Epithelial cell of proximal tubule (primary cell): Measurements from ENCODE around the gene ENTR1. TPM values are rescaled to one million over a fixed set of nuclear protein-coding genes. Genes with fewer than 3 reads are reported as not detected.

Experiments
- DNase-seq: peaks from one replicate; pipeline ENCODE4 v3.0.0-alpha.2; 2011; ENCODE audit warnings: low read depth
- H3K4me3 ChIP-seq: 2 replicates; pipeline ENCODE4 v1.5.1; 2011; ENCODE audit warnings: low read depth, mild to moderate bottlenecking, low read length
- total RNA-seq: library from RNA; depleted of rRNA; stranded (reverse); fragments of >200 nt; gene quantifications from 2 replicates; pipeline ENCODE4 v1.2.3, GENCODE V29; 2015
- TF ChIP-seq, protein P1 (sequence below): conservative IDR thresholded peaks from 2 replicates; pipeline ENCODE4 v1.5.1; 2012; ENCODE audit warnings: low read depth, mild to moderate bottlenecking, low read length

Gene ENTR1
- total RNA-seq, 1 donor from 2014 or later = 57.5 TPM

DNA sequence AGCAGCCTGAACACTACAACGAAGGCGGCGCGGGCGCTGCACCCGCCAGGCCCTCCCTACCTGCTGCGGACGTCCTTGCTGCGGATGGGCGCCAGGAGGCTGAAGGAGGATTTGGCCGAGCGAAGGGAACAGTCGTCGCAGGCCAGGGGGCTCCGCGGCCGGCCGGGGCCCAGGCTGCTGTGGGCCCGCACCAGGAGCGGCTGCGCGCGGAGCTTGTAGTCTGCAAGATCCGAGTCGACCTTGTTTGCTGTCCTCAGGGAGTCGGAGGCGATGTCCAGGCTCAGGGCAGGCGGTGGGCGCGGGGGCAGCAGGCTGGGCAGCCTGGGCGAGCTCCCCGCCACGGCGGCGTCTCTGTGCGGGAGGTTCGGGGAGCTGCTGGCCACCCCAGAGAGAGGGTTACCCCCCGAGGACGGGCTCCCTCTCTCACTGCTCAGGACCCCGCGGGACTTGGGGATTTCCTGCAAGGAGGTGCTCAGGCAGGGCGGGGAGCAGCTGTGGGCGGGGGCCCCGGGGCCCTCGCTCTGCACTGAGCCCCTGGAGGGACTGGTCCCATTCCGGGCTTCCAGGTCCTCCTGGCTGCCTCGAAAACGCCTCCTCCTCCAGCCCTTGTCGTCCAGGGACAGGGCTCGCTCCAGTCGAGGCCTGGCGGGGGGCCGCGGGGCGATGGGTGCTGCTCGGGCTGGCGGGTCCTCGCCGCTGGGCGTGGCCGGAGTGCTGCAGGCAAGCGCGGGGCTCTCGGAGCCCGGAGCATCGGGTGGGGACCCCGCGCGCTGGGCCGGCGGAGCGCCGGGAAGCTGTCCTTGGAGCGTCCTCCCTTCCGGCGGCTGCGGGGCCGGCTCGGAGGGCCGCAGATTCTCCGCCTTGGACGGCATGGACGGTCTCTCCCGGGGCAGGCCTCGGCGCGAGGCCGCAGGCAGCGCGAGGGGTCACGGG, 28.4 kb upstream of the ENTR1 start:
- peak overlapping the region; percentile 84 for H3K4me3 ChIP-seq
- DNase-seq = no peak
- TF ChIP-seq, protein P1, sequence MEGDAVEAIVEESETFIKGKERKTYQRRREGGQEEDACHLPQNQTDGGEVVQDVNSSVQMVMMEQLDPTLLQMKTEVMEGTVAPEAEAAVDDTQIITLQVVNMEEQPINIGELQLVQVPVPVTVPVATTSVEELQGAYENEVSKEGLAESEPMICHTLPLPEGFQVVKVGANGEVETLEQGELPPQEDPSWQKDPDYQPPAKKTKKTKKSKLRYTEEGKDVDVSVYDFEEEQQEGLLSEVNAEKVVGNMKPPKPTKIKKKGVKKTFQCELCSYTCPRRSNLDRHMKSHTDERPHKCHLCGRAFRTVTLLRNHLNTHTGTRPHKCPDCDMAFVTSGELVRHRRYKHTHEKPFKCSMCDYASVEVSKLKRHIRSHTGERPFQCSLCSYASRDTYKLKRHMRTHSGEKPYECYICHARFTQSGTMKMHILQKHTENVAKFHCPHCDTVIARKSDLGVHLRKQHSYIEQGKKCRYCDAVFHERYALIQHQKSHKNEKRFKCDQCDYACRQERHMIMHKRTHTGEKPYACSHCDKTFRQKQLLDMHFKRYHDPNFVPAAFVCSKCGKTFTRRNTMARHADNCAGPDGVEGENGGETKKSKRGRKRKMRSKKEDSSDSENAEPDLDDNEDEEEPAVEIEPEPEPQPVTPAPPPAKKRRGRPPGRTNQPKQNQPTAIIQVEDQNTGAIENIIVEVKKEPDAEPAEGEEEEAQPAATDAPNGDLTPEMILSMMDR = no peak

DNA sequence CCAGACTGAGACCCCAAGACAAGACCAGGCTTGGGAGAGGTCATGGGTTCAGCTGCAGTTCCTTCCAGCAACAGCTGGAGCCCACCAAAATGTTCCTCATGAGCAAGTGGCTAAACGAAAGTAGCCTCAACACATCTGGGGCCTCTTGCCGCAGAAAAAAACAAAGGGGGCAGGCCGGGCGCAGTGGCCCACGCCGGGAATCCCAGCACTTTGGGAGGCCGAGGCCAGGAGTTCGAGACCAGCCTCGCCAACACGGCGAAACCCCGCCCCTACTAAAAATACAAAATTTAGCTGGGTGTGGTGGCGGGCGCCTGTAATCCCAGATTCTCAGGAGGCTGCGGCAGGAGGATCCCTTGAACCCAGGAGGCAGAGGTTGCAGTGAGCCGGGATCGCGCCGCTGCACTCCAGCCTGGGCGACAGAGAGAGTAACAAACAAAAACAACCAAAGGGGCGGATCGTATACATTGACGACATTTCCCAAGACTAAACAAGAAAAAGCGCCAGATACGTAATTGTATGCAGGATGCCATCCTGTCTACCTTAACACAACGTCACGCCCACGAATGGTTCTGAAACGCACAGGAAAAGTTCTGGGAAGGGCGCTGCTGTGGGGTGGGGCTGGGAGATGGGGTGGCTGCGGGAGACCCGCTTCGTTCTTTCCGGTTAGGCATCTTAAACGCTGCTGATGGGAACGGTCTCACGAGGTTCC, 27.6 kb upstream of the ENTR1 start:
- no peak for DNase-seq
- TF ChIP-seq, protein P1 = no peak

DNA sequence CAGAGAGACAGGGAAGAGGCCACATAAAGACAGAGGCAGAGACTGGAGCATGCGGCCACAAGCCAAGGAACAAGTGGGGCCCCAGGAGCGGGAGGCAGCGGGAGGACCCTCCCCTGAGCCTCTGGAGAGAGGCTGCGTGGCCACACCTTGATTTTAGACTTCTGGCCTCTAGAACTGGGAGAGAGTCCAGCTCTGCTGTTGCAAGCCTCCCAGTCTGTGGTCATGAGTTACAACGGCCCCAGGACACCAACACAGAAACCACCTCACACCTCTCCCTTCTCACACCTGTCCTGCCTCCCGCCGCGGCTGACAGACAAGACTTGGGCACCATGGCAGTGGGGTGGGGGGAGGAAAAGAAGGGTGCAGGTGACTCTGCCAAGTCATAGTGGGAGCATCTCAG, 27.0 kb upstream of the ENTR1 start:
- DNase-seq = no peak
- TF ChIP-seq, protein P1 = no peak
- H3K4me3 ChIP-seq = peak overlapping the region; percentile 84

More for the DNA sequence above, 27.6 kb upstream of the ENTR1 start:
- peak overlapping the region; percentile 84 for H3K4me3 ChIP-seq

DNA sequence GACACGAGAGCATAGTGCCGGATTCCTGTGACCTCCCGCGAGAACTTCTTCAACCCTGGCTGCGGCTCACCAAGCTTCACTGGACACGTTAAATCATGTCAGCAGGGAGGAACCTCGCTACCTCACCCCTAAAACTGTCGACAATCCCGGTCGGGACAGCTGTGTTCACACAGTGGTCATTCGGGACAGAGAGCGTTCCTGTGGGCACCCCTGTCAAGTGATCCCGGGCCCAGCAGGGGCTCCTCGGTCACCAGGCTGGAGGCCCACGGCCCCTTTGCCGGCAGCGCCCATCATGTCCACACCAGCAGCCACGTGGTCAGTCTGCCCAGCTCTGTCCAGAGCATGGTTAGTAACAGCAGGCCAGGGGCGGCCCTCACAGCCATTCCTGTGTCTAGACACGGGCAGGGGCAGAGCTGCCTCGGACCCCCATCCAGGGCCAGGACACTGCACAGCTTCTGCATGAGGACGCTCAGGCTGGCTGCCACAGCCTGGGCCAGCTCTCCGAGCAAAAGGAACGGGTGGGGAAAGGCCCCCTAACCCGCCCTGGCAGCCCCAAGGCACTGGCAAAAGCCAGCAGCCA, 25.7 kb upstream of the ENTR1 start:
- TF ChIP-seq, protein P1 = no peak
- no peak for DNase-seq
- no peak overlapping the region for H3K4me3 ChIP-seq

DNA sequence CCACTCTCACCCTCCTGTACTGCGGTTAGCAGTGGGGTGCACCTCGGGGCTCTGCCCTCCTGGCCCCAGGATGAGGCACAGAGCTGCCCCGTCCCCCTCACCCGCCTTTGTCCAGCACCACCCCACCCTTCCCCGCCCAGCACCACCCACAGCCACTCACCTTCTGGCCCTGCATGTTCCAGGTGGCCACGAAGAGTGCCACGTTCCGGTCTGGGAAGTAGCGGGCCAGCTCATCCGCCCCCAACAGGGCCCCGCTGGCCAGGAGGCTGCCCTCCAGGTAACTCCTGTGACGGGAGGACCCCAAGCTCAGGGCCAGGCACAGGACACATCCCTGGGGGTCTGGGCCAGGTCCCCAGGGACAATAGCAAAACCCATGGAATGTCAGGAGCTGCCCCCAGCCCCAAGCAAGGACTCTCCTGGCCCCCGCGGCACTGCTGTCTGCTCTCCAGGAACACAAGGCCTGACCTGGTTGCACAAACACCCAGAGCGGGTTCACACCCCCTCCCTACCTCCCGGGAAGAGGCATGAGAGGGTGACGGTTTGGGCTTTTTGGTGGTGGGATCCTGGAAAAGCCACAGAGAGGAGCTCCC, 24.3 kb upstream of the ENTR1 start:
- DNase-seq = no peak
- no peak overlapping the region for H3K4me3 ChIP-seq
- TF ChIP-seq, protein P1 = no peak

DNA sequence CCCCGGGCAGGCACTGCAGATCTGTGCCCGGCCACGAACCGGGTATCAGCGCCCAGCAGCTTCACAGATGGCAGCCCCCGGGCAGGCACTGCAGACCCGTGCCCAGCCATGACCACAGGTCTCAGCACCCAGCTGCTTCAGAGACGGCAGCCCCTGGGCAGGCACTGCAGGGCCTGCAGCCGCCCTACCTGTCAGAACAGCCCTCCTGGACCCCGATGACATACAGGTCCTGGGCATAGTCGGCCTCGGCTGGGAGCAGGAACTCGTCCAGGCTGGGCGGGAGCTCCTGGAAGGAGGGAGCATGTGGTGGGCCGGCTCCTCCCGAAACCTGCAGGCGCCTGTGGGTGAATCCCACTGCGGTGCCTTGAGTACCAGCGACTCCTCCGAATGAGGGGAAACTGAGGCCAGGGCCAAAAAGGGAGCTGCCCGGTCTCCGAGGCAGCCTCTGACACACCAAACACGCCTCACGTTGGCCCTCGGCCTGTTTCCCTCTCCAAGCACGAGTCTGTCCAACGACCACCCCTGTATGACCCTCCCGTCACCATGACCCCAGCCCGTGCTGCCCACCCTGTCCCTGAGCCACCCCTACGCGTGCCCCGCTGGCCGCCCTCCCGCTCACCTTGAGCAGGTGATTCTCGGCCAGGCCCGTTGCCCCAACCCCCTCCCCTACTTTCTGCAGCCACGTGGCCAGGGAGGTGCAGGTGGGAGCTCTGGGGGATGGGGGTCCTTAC, 23.6 kb upstream of the ENTR1 start:
- TF ChIP-seq, protein P1 = no peak
- DNase-seq = no peak
- no peak overlapping the region for H3K4me3 ChIP-seq
